Loucy (cell line): ENCODE data around the gene SYNM.
"Not testable (repeated sequence)": the region's sequence is repeated elsewhere in the genome, so short reads cannot be mapped to it uniquely, and the experiment has no call there.

ENCODE experiments used
- CTCF ChIP-seq: fragments of 200-600 bp; sonication (generic); conservative IDR thresholded peaks from 2 replicates; pipeline ENCODE4 v1.5.1; 2014; ENCODE audit warnings: mild to moderate bottlenecking, antibody characterized with exemption, low read length
- EZH2phosphoT487 ChIP-seq: fragments of 200-600 bp; IDR thresholded peaks from 2 replicates; pipeline ENCODE4 v1.6.1; 2018; ENCODE audit warnings: antibody characterized with exemption, mild to moderate bottlenecking, moderate library complexity, borderline replicate concordance

- TF ChIP-seq CTCF, EZH2phosphoT487: not testable (repeated sequence)
These were observed 29.7 kb upstream of the SYNM start for GRCh38 chr15:99075059-99075652.
